ENCODE data around the gene SLC8A3.

The SLC8A3 gene

DNA sequence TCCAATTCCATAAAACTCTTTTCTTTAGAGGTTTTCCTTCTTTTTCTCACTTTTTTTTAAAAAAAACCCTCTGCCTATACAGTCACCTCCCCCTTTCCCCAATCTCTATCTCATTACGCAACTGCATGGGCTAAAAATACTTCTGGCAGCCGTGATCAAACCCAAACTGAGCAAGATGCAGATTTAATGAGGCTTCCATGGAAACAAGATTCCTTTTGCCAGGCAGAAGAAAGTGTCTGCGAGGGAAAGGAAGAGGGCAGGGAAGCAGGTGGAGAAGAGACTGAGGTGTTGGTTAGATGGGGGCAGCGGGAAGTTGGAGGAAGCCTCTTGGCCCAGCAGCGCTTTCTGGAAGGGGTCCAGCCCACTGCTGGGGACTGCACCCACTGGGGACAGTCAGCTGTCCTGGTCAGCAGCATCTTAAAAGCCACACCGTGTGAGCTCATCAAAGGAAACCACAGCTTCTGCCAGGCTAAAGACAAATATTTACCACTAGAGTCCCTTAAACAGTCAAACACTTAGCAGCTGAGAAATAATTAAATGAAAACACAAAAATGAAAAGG lies 90.4 kb downstream of the SLC8A3 start:
- TF ChIP-seq CTCF (IDR thresholded peaks at IDR 0.05; ENCODE audit: insufficient read depth, low read depth, low read length, missing control alignments): no peak
- DNase-seq (ENCODE audit: low read depth): no peak
- H3K4me3 ChIP-seq (ENCODE audit: low read length): no peak overlapping the region

- H3K4me3 ChIP-seq (ENCODE audit: low read length): no peak overlapping the region
- no peak for TF ChIP-seq CTCF (IDR thresholded peaks at IDR 0.05; ENCODE audit: insufficient read depth, low read depth, low read length, missing control alignments)
- DNase-seq (ENCODE audit: low read depth): no peak
Observed at GRCh38 chr14:70097576-70098249, 91.0 kb downstream of the SLC8A3 start.

- H3K4me3 ChIP-seq (ENCODE audit: low read length): no peak overlapping the region
- TF ChIP-seq CTCF (IDR thresholded peaks at IDR 0.05; ENCODE audit: insufficient read depth, low read depth, low read length, missing control alignments): peak; percentile 57
- DNase-seq (ENCODE audit: low read depth): peak; percentile 36
Observed at GRCh38 chr14:70096866-70097265, 91.9 kb downstream of the SLC8A3 start.

- no peak overlapping the region for H3K4me3 ChIP-seq (ENCODE audit: low read length)
- no peak for TF ChIP-seq CTCF (IDR thresholded peaks at IDR 0.05; ENCODE audit: insufficient read depth, low read depth, low read length, missing control alignments)
- no peak for DNase-seq (ENCODE audit: low read depth)
Observed at GRCh38 chr14:70094631-70095030, 94.1 kb downstream of the SLC8A3 start.

DNA sequence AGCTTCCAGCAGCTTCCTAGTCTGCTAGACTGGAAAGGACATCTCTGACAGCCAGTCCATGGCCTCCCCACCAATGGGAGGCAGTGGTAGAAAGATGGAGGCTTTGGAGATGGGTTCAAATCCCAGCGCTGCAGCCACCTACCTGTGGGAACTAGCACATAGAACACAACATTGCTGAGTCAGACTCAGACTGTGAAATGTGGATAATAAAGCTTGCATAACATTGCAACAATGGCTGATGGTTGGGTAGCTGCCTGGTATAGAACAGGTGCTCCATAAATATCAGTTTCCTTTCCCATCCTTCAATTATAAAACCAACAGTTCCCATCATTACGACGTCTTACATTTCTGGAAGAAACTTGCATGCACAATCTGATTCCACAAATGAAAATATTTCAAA lies 94.6 kb downstream of the SLC8A3 start:
- no peak for DNase-seq (ENCODE audit: low read depth)
- no peak for TF ChIP-seq CTCF (IDR thresholded peaks at IDR 0.05; ENCODE audit: insufficient read depth, low read depth, low read length, missing control alignments)
- H3K4me3 ChIP-seq (ENCODE audit: low read length): no peak overlapping the region

DNA sequence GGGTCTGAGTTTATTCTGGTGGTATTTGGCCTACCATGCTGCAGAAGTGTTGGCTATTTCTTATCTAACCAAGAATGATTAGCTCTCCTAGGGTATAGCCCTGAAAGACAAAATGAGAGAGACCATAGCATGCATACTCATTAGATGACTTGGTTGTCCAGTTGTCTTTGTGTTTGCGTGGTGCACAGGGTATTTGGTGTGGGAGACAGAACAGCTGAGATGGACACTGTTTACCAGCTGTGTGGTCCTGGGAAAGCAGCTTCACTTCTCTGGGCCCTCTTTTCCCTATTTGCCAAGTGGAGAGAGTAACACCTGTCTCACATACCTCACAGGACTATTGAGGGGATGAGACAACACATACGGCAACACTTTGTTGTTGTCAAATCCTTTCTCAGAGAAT lies 95.6 kb downstream of the SLC8A3 start:
- no peak overlapping the region for H3K4me3 ChIP-seq (ENCODE audit: low read length)
- DNase-seq (ENCODE audit: low read depth): no peak
- TF ChIP-seq CTCF (IDR thresholded peaks at IDR 0.05; ENCODE audit: insufficient read depth, low read depth, low read length, missing control alignments): no peak

GRCh38 chr14:70087380-70087697 lies 101.4 kb downstream of the SLC8A3 start:
- DNase-seq (ENCODE audit: low read depth): no peak
- TF ChIP-seq CTCF (IDR thresholded peaks at IDR 0.05; ENCODE audit: insufficient read depth, low read depth, low read length, missing control alignments): no peak
- no peak overlapping the region for H3K4me3 ChIP-seq (ENCODE audit: low read length)
